Mammary epithelial cell (primary cell): ENCODE data around the gene METTL25B.

Experiments
- CTCF ChIP-seq, 2 donors: IDR thresholded peaks in 1 of 2; conservative IDR thresholded peaks in 1 of 2; 2 replicates each; pipeline ENCODE4 v1.5.1; 2011 to 2012; ENCODE audit warnings: inconsistent platforms in 2 of 2, low read length in 2 of 2, mild to moderate bottlenecking in 2 of 2, control low read depth in 1 of 2, low read depth in 1 of 2; ENCODE audit not compliant: insufficient read depth in 1 of 2; ENCODE audit errors: extremely low read depth in 1 of 2
- EZH2 ChIP-seq: IDR thresholded peaks from 2 replicates; pipeline ENCODE4 v1.6.1; 2012; ENCODE audit warnings: low read length, inconsistent platforms, borderline replicate concordance

GRCh38 chr1:156738407-156738806 is 10.1 kb downstream of the METTL25B start:
- TF ChIP-seq CTCF (conservative IDR thresholded peaks at IDR 0.05 in 1 of 2, IDR thresholded peaks at IDR 0.05 in 1 of 2; ENCODE audit: extremely low read depth in 1 of 2, insufficient read depth in 1 of 2, low read depth in 1 of 2, low read length in 2 of 2): no peak
- no peak for TF ChIP-seq EZH2
